IMR-90 (cell line): ENCODE results near the gene SPRY1. TPM values are rescaled to one million over a fixed set of nuclear protein-coding genes. Genes with fewer than 3 reads are reported as not detected.
A peak's percentile ranks its signal among the peaks of the same experiment; 100 is the strongest.

Experiments
- ATAC-seq: fragments of 200-7000 bp; cut with Tn5 transposase; 2 replicates; pipeline ENCODE4 v1.9.1; 2020; ENCODE audit warnings: low read depth, mild to moderate bottlenecking, moderate library complexity
- BruUV-seq: library from RNA; stranded (reverse); fragments of 400-500 nt; replicated peaks from 2 replicates; lab custom pipeline; 2021; lab: Mats Ljungman, UMichigan
- CTCF ChIA-PET: fragments of 300-600 bp; formaldehyde crosslinking; extraction: SDS; loops from one replicate; lab custom pipeline; 2021; ENCODE audit warnings: antibody characterized with exemption; lab: Yijun Ruan, JAX
- POLR2A ChIA-PET: fragments of 300-600 bp; sonication (Branson Sonifier 250); formaldehyde crosslinking; loops from one replicate; lab custom pipeline; 2022; ENCODE audit warnings: antibody characterized with exemption; ENCODE audit not compliant: unreplicated experiment; lab: Charles Lee
- DNase-seq: peaks from one replicate; pipeline ENCODE4 v3.0.0; 2013
- H2AFZ ChIP-seq: replicated peaks from 2 replicates; pipeline ENCODE3; 2013; ENCODE audit warnings: low read length, mild to moderate bottlenecking; ENCODE audit not compliant: poor library complexity
- H2AK5ac ChIP-seq: 2 replicates; pipeline ENCODE4 v1.6.1; 2013; ENCODE audit warnings: low read depth, low read length, inconsistent platforms
- H2AK9ac ChIP-seq: replicated peaks from 2 replicates; pipeline ENCODE3; 2013; ENCODE audit warnings: mild to moderate bottlenecking, low read depth, low read length, moderate library complexity; ENCODE audit not compliant: poor library complexity
- H2BK120ac ChIP-seq: 2 replicates; pipeline ENCODE4 v1.6.1; 2013; ENCODE audit warnings: low read depth, low read length, inconsistent platforms
- H2BK15ac ChIP-seq: 3 replicates; pipeline ENCODE4 v1.6.1; 2013; ENCODE audit warnings: low read depth, low read length, inconsistent platforms
- H2BK20ac ChIP-seq: 2 replicates; pipeline ENCODE4 v1.6.1; 2013; ENCODE audit warnings: low read depth, mild to moderate bottlenecking, inconsistent platforms, low read length, moderate library complexity
- H2BK5ac ChIP-seq: 2 replicates; pipeline ENCODE4 v1.6.1; 2013; ENCODE audit warnings: mild to moderate bottlenecking, low read depth, low read length, inconsistent platforms; ENCODE audit not compliant: poor library complexity, severe bottlenecking
- H3K14ac ChIP-seq: replicated peaks from 2 replicates; pipeline ENCODE4 v1.6.1; 2013; ENCODE audit warnings: low read depth, low read length, inconsistent platforms
- H3K18ac ChIP-seq: 2 replicates; pipeline ENCODE4 v1.6.1; 2013; ENCODE audit warnings: low read depth, low read length, control low read depth
- H3K23ac ChIP-seq: 2 replicates; pipeline ENCODE4 v1.6.1; 2013; ENCODE audit warnings: low read depth, low read length, inconsistent platforms
- H3K27ac ChIP-seq: 2 replicates; pipeline ENCODE4 v1.5.1; 2013; ENCODE audit warnings: mild to moderate bottlenecking, control low read depth, low read length; ENCODE audit not compliant: insufficient read depth
- H3K27me3 ChIP-seq: 2 replicates; pipeline ENCODE4 v1.6.1; 2013; ENCODE audit warnings: low read length; ENCODE audit not compliant: control insufficient read depth, insufficient read depth
- H3K36me3 ChIP-seq: 2 replicates; pipeline ENCODE4 v1.6.1; 2013; ENCODE audit warnings: low read length, mixed read lengths; ENCODE audit not compliant: control insufficient read depth, insufficient read depth
- H3K4ac ChIP-seq: 2 replicates; pipeline ENCODE4 v1.6.1; 2013; ENCODE audit warnings: low read depth, low read length, inconsistent platforms
- H3K4me1 ChIP-seq: 2 replicates; pipeline ENCODE4 v1.6.1; 2013; ENCODE audit warnings: low read length, mixed read lengths; ENCODE audit not compliant: control insufficient read depth, insufficient read depth
- H3K4me2 ChIP-seq: 2 replicates; pipeline ENCODE4 v1.6.1; 2013; ENCODE audit warnings: low read depth, mild to moderate bottlenecking, control low read depth, low read length, moderate library complexity
- H3K4me3 ChIP-seq: 2 replicates; pipeline ENCODE4 v1.5.1; 2013; ENCODE audit warnings: low read depth, mild to moderate bottlenecking, control low read depth, low read length, moderate library complexity; ENCODE audit not compliant: insufficient read depth
- H3K56ac ChIP-seq: 2 replicates; pipeline ENCODE4 v1.6.1; 2013; ENCODE audit warnings: low read length, inconsistent platforms; ENCODE audit not compliant: insufficient read depth; ENCODE audit errors: extremely low read depth
- H3K79me1 ChIP-seq, 2 experiments: 2 replicates each; pipeline ENCODE4 v1.6.1; 2013; ENCODE audit warnings: low read length in 2 of 2, inconsistent platforms in 1 of 2, low read depth in 1 of 2
- H3K9ac ChIP-seq: 2 replicates; pipeline ENCODE4 v1.6.1; 2013; ENCODE audit warnings: low read depth, low read length, control low read depth
- H3K9me1 ChIP-seq: 2 replicates; pipeline ENCODE4 v1.6.1; 2013; ENCODE audit warnings: low read length, inconsistent platforms; ENCODE audit not compliant: insufficient read depth
- H3K9me3 ChIP-seq: 2 replicates; pipeline ENCODE4 v1.6.1; 2013; ENCODE audit warnings: low read length; ENCODE audit not compliant: control insufficient read depth, insufficient read depth
- H4K20me1 ChIP-seq: 2 replicates; pipeline ENCODE4 v1.6.1; 2013; ENCODE audit warnings: low read length, inconsistent platforms; ENCODE audit not compliant: insufficient read depth
- H4K5ac ChIP-seq: 2 replicates; pipeline ENCODE4 v1.6.1; 2013; ENCODE audit warnings: mild to moderate bottlenecking, low read depth, low read length, control low read depth
- H4K8ac ChIP-seq, 2 experiments: 2 replicates each; pipeline ENCODE4 v1.6.1; 2013; ENCODE audit warnings: low read depth in 2 of 2, low read length in 2 of 2, control low read depth in 1 of 2, inconsistent platforms in 1 of 2
- H4K91ac ChIP-seq: 2 replicates; pipeline ENCODE4 v1.6.1; 2013; ENCODE audit warnings: low read depth, low read length, inconsistent platforms; ENCODE audit not compliant: insufficient read depth
- CEBPB ChIP-seq: IDR thresholded peaks from 2 replicates; pipeline ENCODE4 v1.6.1; 2012; ENCODE audit warnings: low read depth, low read length, improper control_type of control experiment
- CHD1 ChIP-seq: IDR thresholded peaks from 2 replicates; pipeline ENCODE4 v1.6.1; 2012; ENCODE audit warnings: low read depth, low read length, improper control_type of control experiment
- MAFK ChIP-seq: IDR thresholded peaks from 2 replicates; pipeline ENCODE4 v1.6.1; 2012; ENCODE audit warnings: low read depth, low read length, improper control_type of control experiment
- MAZ ChIP-seq: IDR thresholded peaks from 2 replicates; pipeline ENCODE4 v1.6.1; 2012; ENCODE audit warnings: low read depth, mild to moderate bottlenecking, low read length, improper control_type of control experiment, moderate library complexity, borderline replicate concordance
- POLR2A ChIP-seq: IDR thresholded peaks from 2 replicates; pipeline ENCODE4 v1.6.1; 2012; ENCODE audit warnings: mild to moderate bottlenecking, low read depth, low read length
- RAD21 ChIP-seq: IDR thresholded peaks from 2 replicates; pipeline ENCODE4 v1.6.1; 2012; ENCODE audit warnings: low read length, improper control_type of control experiment
- RFX5 ChIP-seq: IDR thresholded peaks from 2 replicates; pipeline ENCODE4 v1.8.0; 2012; ENCODE audit warnings: low read depth, mild to moderate bottlenecking, low read length, moderate library complexity
- SMC3 ChIP-seq: fragments of 150-350 bp; IDR thresholded peaks from 2 replicates; pipeline ENCODE4 v1.6.1; 2016; ENCODE audit warnings: low read depth, mild to moderate bottlenecking, antibody characterized with exemption, low read length, moderate library complexity
- USF2 ChIP-seq: fragments of 150-350 bp; IDR thresholded peaks from 2 replicates; pipeline ENCODE4 v1.6.1; 2017; ENCODE audit warnings: mild to moderate bottlenecking, antibody characterized with exemption, low read length, low read depth
- WGBS, 2 experiments: methylation state at CpG; one replicate each; pipeline versions ENCODE4 v1.1.5 to v1.1.7; 2013; ENCODE audit warnings: missing lambda C conversion rate in 2 of 2; ENCODE audit not compliant: insufficient read length in 1 of 2; ENCODE audit errors: extremely low coverage in 2 of 2; 5-methylcytosine and 5-hydroxymethylcytosine counted together
- dilution Hi-C: fragments of 300-500 bp; cut with HindIII; formaldehyde crosslinking; loops from one replicate; pipeline ENCODE4 v1.14.3; 2018; ENCODE audit warnings: low sequenced_read_pairs; ENCODE audit not compliant: unreplicated experiment
- in situ Hi-C: fragments of 300-500 bp; cut with MboI; formaldehyde crosslinking; loops from 3 replicates; pipeline ENCODE4 v1.14.3; 2019; ENCODE audit warnings: low sequenced_read_pairs, inconsistent platforms, mixed read lengths
- intact Hi-C: fragments of 100-400 bp; cut with micrococcal nuclease; formaldehyde crosslinking; loops from 2 replicates; pipeline ENCODE4 v1.10.0; 2022
- polyA plus RNA-seq, 3 experiments: library from polyadenylated mRNA; depleted of rRNA; stranded (reverse); fragments of >200 nt; gene quantifications; 2 replicates each; pipeline ENCODE4 v1.2.3, GENCODE V29; 2012; ENCODE audit warnings: low replicate concordance in 1 of 3
- total RNA-seq: library from RNA; depleted of rRNA; stranded (reverse); fragments of >200 nt; gene quantifications from 2 replicates; pipeline ENCODE4 v1.2.3, GENCODE V29; 2012

The SPRY1 gene
- total and polyA plus RNA-seq, 2 of the 4 experiments (the other 2 are of a cell fraction): 1.4 to 2.2 TPM

GRCh38 chr4:123419885-123420755, 23.5 kb downstream of the SPRY1 start:
- no peak overlapping the region for H3K56ac ChIP-seq
- no peaks in the 10 kb centered on the region for H3K9me1 ChIP-seq
- no peak overlapping the region for H2BK5ac ChIP-seq
- in situ Hi-C loops (no loop called here), intact Hi-C loops (no loop called here), dilution Hi-C loops (no loop called here)
- TF ChIP-seq CHD1 (no peak), RFX5 (no peak), USF2 (no peak), MAFK (no peak), SMC3 (no peak), RAD21 (no peak), CEBPB (no peak), POLR2A (no peak), MAZ (no peak)
- no peak overlapping the region; the same call in 1 of the 2 replicates for H3K4ac ChIP-seq
- H3K4me1 ChIP-seq: peaks cover 6% of the 10 kb centered on the region
- no peak overlapping the region for H4K5ac ChIP-seq
- H2AK9ac ChIP-seq: no peak overlapping the region
- DNase-seq: no peak
- no peaks in the 10 kb centered on the region for H3K9me3 ChIP-seq
- H3K4me3 ChIP-seq: no peak overlapping the region
- no peaks in the 10 kb centered on the region for H4K20me1 ChIP-seq
- WGBS, 2 experiments: no CpG with 5 or more reads among the region's 17 CpGs
- H2AFZ ChIP-seq: no peak overlapping the region
- H3K14ac ChIP-seq: 0 out of 2 replicates have a peak overlapping the region, but pooled peaks have one; percentile 37
- BruUV-seq: no TSS peak
- POLR2A ChIA-PET: no interaction called here
- H2AK5ac ChIP-seq: no peak overlapping the region; the same call in 1 of the 2 replicates
- 0 out of 2 replicates have a peak overlapping the region, but pooled peaks have one; percentile 27 for H3K18ac ChIP-seq
- H3K36me3 ChIP-seq: no peaks in the 10 kb centered on the region
- H3K23ac ChIP-seq: no peak overlapping the region
- no peak overlapping the region for H3K9ac ChIP-seq
- ATAC-seq: no peak
- H3K27me3 ChIP-seq: no peaks in the 10 kb centered on the region
- peak overlapping the region; percentile 41; the same call in 1 of the 2 replicates for H2BK120ac ChIP-seq
- peak overlapping the region; percentile 31; the same call in 1 of the 2 replicates for H3K27ac ChIP-seq
- peak overlapping the region; percentile 80; the same call in 1 of the 2 replicates for H2BK20ac ChIP-seq
- CTCF ChIA-PET: no interaction called here
- H4K8ac ChIP-seq: no peak overlapping the region
- no peaks in the 10 kb centered on the region for H3K79me1 ChIP-seq
- no peak overlapping the region for H3K4me2 ChIP-seq
- H2BK15ac ChIP-seq: 0 out of 3 replicates have a peak overlapping the region, but pooled peaks have one; percentile 74
- no peak overlapping the region for H4K91ac ChIP-seq
